ACHN (cell line): ENCODE data around the gene KCNQ1.

ENCODE experiments used
- DNase-seq: peaks from one replicate; pipeline ENCODE4 v3.0.0-alpha.2; 2015
- in situ Hi-C: cut with HindIII; loops from 2 replicates; pipeline ENCODE4 v1.10.0; 2017; ENCODE audit warnings: low sequenced_read_pairs, low pct_ligation_motif_present, low pct_unique_long_range_greater_than_20kb

The KCNQ1 gene

GRCh38 chr11:2537010-2537705, 92.3 kb downstream of the KCNQ1 start:
- in situ Hi-C loops = no loop called here

GRCh38 chr11:2537896-2538724, 93.3 kb downstream of the KCNQ1 start:
- in situ Hi-C loops = no loop called here
- no peak for DNase-seq

More at GRCh38 chr11:2537010-2537705, 92.3 kb downstream of the KCNQ1 start:
- no peak for DNase-seq

- in situ Hi-C loops = no loop called here
Observed at GRCh38 chr11:2538951-2539350, 94.1 kb downstream of the KCNQ1 start.

GRCh38 chr11:2539371-2540222, 94.8 kb downstream of the KCNQ1 start:
- in situ Hi-C loops = no loop called here
- no peak for DNase-seq

More at GRCh38 chr11:2538951-2539350, 94.1 kb downstream of the KCNQ1 start:
- DNase-seq = no peak

- no peak for DNase-seq
- in situ Hi-C loops = no loop called here
Observed at GRCh38 chr11:2540223-2540991, 95.6 kb downstream of the KCNQ1 start.

GRCh38 chr11:2540992-2541680, 96.3 kb downstream of the KCNQ1 start:
- in situ Hi-C loops = no loop called here
- DNase-seq = no peak

- in situ Hi-C loops = no loop called here
- no peak for DNase-seq
Observed at GRCh38 chr11:2541881-2542361, 97.1 kb downstream of the KCNQ1 start.

GRCh38 chr11:2542406-2542805, 97.6 kb downstream of the KCNQ1 start:
- DNase-seq = no peak
- in situ Hi-C loops = no loop called here

- in situ Hi-C loops = no loop called here
- DNase-seq = no peak
Observed at GRCh38 chr11:2547806-2548205, 103.0 kb downstream of the KCNQ1 start.

- DNase-seq = no peak
- in situ Hi-C loops = no loop called here
Observed at GRCh38 chr11:2548596-2548995, 103.8 kb downstream of the KCNQ1 start.

- DNase-seq = no peak
- in situ Hi-C loops = no loop called here
Observed at GRCh38 chr11:2549080-2549479, 104.3 kb downstream of the KCNQ1 start.

- DNase-seq = no peak
- in situ Hi-C loops = no loop called here
Observed at GRCh38 chr11:2549491-2549875, 104.7 kb downstream of the KCNQ1 start.

GRCh38 chr11:2549876-2550605, 105.2 kb downstream of the KCNQ1 start:
- in situ Hi-C loops = no loop called here
- DNase-seq = no peak

- in situ Hi-C loops = no loop called here
- DNase-seq = no peak
Observed at GRCh38 chr11:2550606-2550970, 105.8 kb downstream of the KCNQ1 start.

- no peak for DNase-seq
- in situ Hi-C loops = no loop called here
Observed at GRCh38 chr11:2551131-2551530, 106.3 kb downstream of the KCNQ1 start.

GRCh38 chr11:2552210-2552609, 107.4 kb downstream of the KCNQ1 start:
- DNase-seq = no peak
- in situ Hi-C loops = no loop called here

GRCh38 chr11:2553198-2553597, 108.4 kb downstream of the KCNQ1 start:
- in situ Hi-C loops = no loop called here

More at GRCh38 chr11:2553198-2553597, 108.4 kb downstream of the KCNQ1 start:
- no peak for DNase-seq
